SK-N-SH (cell line): Measurements from ENCODE around the gene GNAL. TPM values are rescaled to one million over a fixed set of nuclear protein-coding genes. Genes with fewer than 3 reads are reported as not detected.

Experiments
- CTCF ChIA-PET: fragments of 300-600, 350-600 bp; formaldehyde crosslinking; extraction: SDS; loops from one replicate; lab custom pipeline; 2021; lab: Yijun Ruan, JAX
- POLR2A ChIA-PET: fragments of 350-600 bp; sonication (Branson Sonifier 250); formaldehyde crosslinking; extraction: SDS; loops from one replicate; lab custom pipeline; 2020; ENCODE audit warnings: antibody characterized with exemption, inconsistent platforms; lab: Yijun Ruan, JAX
- DNase-seq: peaks from one replicate; pipeline ENCODE4 v3.0.0; 2012
- H2AFZ ChIP-seq: fragments of 200-600 bp; sonication (generic); 2 replicates; pipeline ENCODE4 v1.8.1; 2016; ENCODE audit warnings: antibody characterized with exemption, mild to moderate bottlenecking, low read depth
- H3F3A ChIP-seq: fragments of 200-600 bp; sonication (generic); replicated peaks from 2 replicates; pipeline ENCODE3; 2016; ENCODE audit warnings: antibody characterized with exemption, mild to moderate bottlenecking; ENCODE audit not compliant: insufficient read depth
- H3K27ac ChIP-seq, 2 experiments: fragments of 200-500 bp in 1 of 2; fragments of 200-600 bp in 1 of 2; sonication (Bioruptor generic) in 1 of 2; sonication (generic), shearing (Covaris generic) in 1 of 2; 2 replicates each; pipeline versions ENCODE4 v1.5.1 to v1.6.1; 2014 to 2016; ENCODE audit warnings: low read depth in 2 of 2, inconsistent platforms in 1 of 2, low read length in 1 of 2, mild to moderate bottlenecking in 1 of 2, mixed read lengths in 1 of 2
- H3K27me3 ChIP-seq: fragments of 200-600 bp; sonication (generic), shearing (Covaris generic); 2 replicates; pipeline ENCODE4 v1.6.1; 2016; ENCODE audit warnings: mixed run types; ENCODE audit not compliant: insufficient read depth
- H3K36me3 ChIP-seq, 2 experiments: fragments of 200-500 bp in 1 of 2; fragments of 200-600 bp in 1 of 2; sonication (Bioruptor generic) in 1 of 2; sonication (generic) in 1 of 2; replicated peaks in 1 of 2; 2 replicates each; pipeline versions ENCODE3 to v1.5.1; 2014 to 2016; ENCODE audit warnings: low read length in 1 of 2, mild to moderate bottlenecking in 1 of 2; ENCODE audit not compliant: insufficient read depth in 2 of 2, control insufficient read depth in 1 of 2
- H3K4me1 ChIP-seq, 2 experiments: fragments of 200-500 bp in 1 of 2; fragments of 200-600 bp in 1 of 2; sonication (Bioruptor generic) in 1 of 2; sonication (generic), shearing (Covaris generic) in 1 of 2; 2 replicates each; pipeline versions ENCODE4 v1.5.1 to v1.6.1; 2014 to 2016; ENCODE audit warnings: low read depth in 1 of 2, low read length in 1 of 2, mixed run types in 1 of 2; ENCODE audit not compliant: insufficient read depth in 2 of 2, control insufficient read depth in 1 of 2
- H3K4me2 ChIP-seq: fragments of 200-600 bp; sonication (generic), shearing (Covaris generic); 2 replicates; pipeline ENCODE4 v1.6.1; 2017; ENCODE audit warnings: mixed run types
- H3K4me3 ChIP-seq, 2 experiments: fragments of 200-500 bp in 1 of 2; fragments of 200-600 bp in 1 of 2; sonication (Bioruptor generic) in 1 of 2; sonication (generic), shearing (Covaris generic) in 1 of 2; 2 replicates each; pipeline versions ENCODE4 v1.5.1 to v1.8.1; 2014 to 2016; ENCODE audit warnings: low read depth in 2 of 2, inconsistent platforms in 1 of 2, low read length in 1 of 2, mild to moderate bottlenecking in 1 of 2, mixed read lengths in 1 of 2, moderate library complexity in 1 of 2
- H3K79me2 ChIP-seq: fragments of 200-600 bp; sonication (generic); 2 replicates; pipeline ENCODE4 v1.8.1; 2017; ENCODE audit warnings: mild to moderate bottlenecking; ENCODE audit not compliant: insufficient read depth
- H3K9ac ChIP-seq: fragments of 200-600 bp; sonication (generic); 2 replicates; pipeline ENCODE4 v1.6.1; 2017; ENCODE audit warnings: mixed run types
- H3K9me2 ChIP-seq: fragments of 200-600 bp; sonication (generic); 2 replicates; pipeline ENCODE4 v1.6.1; 2017; ENCODE audit warnings: mixed run types
- H3K9me3 ChIP-seq: fragments of 200-600 bp; sonication (generic); 2 replicates; pipeline ENCODE4 v1.6.1; 2017; ENCODE audit warnings: mixed run types, mild to moderate bottlenecking, moderate library complexity
- H4K20me1 ChIP-seq: fragments of 200-600 bp; sonication (generic); 2 replicates; pipeline ENCODE4 v1.6.1; 2017; ENCODE audit warnings: mild to moderate bottlenecking, mixed run types; ENCODE audit not compliant: insufficient read depth
- CHD2 ChIP-seq: fragments of 150-350 bp; IDR thresholded peaks from 2 replicates; pipeline ENCODE4 v1.6.1; 2018; ENCODE audit warnings: low read length; ENCODE audit not compliant: partially characterized antibody
- FOSL2 ChIP-seq: IDR thresholded peaks from 2 replicates; pipeline ENCODE4 v1.4.0; 2012; ENCODE audit warnings: low read depth, mild to moderate bottlenecking, moderate library complexity, borderline replicate concordance
- FOXJ3 ChIP-seq: sonication (generic); formaldehyde crosslinking; IDR thresholded peaks from 2 replicates; pipeline ENCODE4 v1.5.1; 2020; ENCODE audit warnings: mild to moderate bottlenecking, missing genetic modification reagents
- MEF2A ChIP-seq: IDR thresholded peaks from 2 replicates; pipeline ENCODE4 v1.4.0; 2012; ENCODE audit warnings: low read depth, borderline replicate concordance
- RAD21 ChIP-seq: IDR thresholded peaks from 2 replicates; pipeline ENCODE4 v1.6.1; 2012; ENCODE audit warnings: mild to moderate bottlenecking, low read length
- RXRA ChIP-seq: IDR thresholded peaks from 2 replicates; pipeline ENCODE4 v1.4.0; 2012; ENCODE audit warnings: low read depth, mild to moderate bottlenecking, borderline replicate concordance
- SIN3A ChIP-seq: IDR thresholded peaks from 2 replicates; pipeline ENCODE4 v1.6.1; 2012; ENCODE audit warnings: low read depth, mild to moderate bottlenecking, low read length, moderate library complexity, borderline replicate concordance
- TAF1 ChIP-seq: IDR thresholded peaks from 2 replicates; pipeline ENCODE4 v1.6.1; 2012; ENCODE audit warnings: low read depth, mild to moderate bottlenecking, low read length, moderate library complexity, borderline replicate concordance
- TCF12 ChIP-seq: IDR thresholded peaks from 2 replicates; pipeline ENCODE4 v1.4.0; 2012
- WGBS: methylation state at CpG from one replicate; pipeline ENCODE4 v1.1.6; 2017; ENCODE audit warnings: low lambda C conversion rate; 5-methylcytosine and 5-hydroxymethylcytosine counted together
- polyA plus RNA-seq, 3 experiments: library from polyadenylated mRNA; depleted of rRNA; stranded (reverse); fragments of >200 nt; gene quantifications; 2 replicates each; pipeline ENCODE4 v1.2.3, GENCODE V29; 2012
- TF ChIP-seq, protein P1 (sequence below): IDR thresholded peaks from 2 replicates; pipeline ENCODE4 v1.4.0; 2012; ENCODE audit warnings: low read depth
- TF ChIP-seq, protein P2 (sequence below): fragments of 200-600 bp; sonication (generic); IDR thresholded peaks from 2 replicates; pipeline ENCODE4 v1.6.1; 2017; ENCODE audit warnings: antibody characterized with exemption, mild to moderate bottlenecking, moderate library complexity
- TF ChIP-seq, protein P3 (sequence below): IDR thresholded peaks from 2 replicates; pipeline ENCODE4 v1.4.0; 2012; ENCODE audit warnings: low read depth, borderline replicate concordance
- TF ChIP-seq, protein P4 (sequence below): fragments of 150-350 bp; IDR thresholded peaks from 2 replicates; pipeline ENCODE4 v1.6.1; 2016; ENCODE audit warnings: mild to moderate bottlenecking, low read depth, low read length
- TF ChIP-seq, protein P5 (sequence below): IDR thresholded peaks from 2 replicates; pipeline ENCODE4 v1.6.1; 2012; ENCODE audit warnings: mild to moderate bottlenecking, low read depth, low read length, moderate library complexity
- TF ChIP-seq, protein P6 (sequence below): IDR thresholded peaks from 2 replicates; pipeline ENCODE4 v1.4.0; 2012; ENCODE audit warnings: low read depth, borderline replicate concordance

Gene GNAL
- polyA plus RNA-seq, 1 of the 3 experiments (the other 2 are of a cell fraction) = 0.13 TPM

DNA sequence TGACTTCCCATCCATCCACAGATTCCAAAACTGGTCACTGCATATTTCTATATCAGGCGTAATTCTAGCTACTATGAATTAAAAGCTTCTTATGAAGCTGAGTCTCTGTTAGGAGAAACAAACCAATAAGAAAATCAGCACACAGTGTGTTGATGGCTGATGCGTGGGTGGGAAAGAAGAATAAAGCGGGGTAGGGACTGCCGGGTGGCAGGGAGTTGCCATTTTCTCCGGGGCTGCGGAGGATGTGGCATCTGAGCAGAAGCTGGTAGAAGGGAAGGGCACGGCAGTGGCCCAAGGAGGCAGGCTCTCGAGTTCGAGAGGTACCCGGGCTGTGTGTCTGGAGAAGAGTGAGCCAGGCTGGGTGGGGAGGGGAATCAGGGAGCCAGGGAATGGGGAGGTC, 113.5 kb downstream of the GNAL start:
- Histone ChIP-seq H3K36me3 (no peaks in the 10 kb centered on the region), H3K4me1 (no peaks in the 10 kb centered on the region), H3K4me3 (no peak overlapping the region), H3K9ac (no peak overlapping the region), H4K20me1 (no peaks in the 10 kb centered on the region), H2AFZ (no peak overlapping the region), H3K27me3 (peaks cover 36% of the 10 kb centered on the region; the same call in 1 of the 2 replicates), H3K79me2 (no peaks in the 10 kb centered on the region)
- ChIA-PET CTCF (no interaction called here), POLR2A (no interaction called here)
- TF ChIP-seq TCF12 = no peak
- no peak for TF ChIP-seq RXRA
- TF ChIP-seq, protein P1, sequence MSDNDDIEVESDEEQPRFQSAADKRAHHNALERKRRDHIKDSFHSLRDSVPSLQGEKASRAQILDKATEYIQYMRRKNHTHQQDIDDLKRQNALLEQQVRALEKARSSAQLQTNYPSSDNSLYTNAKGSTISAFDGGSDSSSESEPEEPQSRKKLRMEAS = no peak
- TF ChIP-seq RAD21 = no peak
- TF ChIP-seq, protein P2, sequence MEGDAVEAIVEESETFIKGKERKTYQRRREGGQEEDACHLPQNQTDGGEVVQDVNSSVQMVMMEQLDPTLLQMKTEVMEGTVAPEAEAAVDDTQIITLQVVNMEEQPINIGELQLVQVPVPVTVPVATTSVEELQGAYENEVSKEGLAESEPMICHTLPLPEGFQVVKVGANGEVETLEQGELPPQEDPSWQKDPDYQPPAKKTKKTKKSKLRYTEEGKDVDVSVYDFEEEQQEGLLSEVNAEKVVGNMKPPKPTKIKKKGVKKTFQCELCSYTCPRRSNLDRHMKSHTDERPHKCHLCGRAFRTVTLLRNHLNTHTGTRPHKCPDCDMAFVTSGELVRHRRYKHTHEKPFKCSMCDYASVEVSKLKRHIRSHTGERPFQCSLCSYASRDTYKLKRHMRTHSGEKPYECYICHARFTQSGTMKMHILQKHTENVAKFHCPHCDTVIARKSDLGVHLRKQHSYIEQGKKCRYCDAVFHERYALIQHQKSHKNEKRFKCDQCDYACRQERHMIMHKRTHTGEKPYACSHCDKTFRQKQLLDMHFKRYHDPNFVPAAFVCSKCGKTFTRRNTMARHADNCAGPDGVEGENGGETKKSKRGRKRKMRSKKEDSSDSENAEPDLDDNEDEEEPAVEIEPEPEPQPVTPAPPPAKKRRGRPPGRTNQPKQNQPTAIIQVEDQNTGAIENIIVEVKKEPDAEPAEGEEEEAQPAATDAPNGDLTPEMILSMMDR = no peak
- no peak for TF ChIP-seq CHD2
- TF ChIP-seq, protein P3, sequence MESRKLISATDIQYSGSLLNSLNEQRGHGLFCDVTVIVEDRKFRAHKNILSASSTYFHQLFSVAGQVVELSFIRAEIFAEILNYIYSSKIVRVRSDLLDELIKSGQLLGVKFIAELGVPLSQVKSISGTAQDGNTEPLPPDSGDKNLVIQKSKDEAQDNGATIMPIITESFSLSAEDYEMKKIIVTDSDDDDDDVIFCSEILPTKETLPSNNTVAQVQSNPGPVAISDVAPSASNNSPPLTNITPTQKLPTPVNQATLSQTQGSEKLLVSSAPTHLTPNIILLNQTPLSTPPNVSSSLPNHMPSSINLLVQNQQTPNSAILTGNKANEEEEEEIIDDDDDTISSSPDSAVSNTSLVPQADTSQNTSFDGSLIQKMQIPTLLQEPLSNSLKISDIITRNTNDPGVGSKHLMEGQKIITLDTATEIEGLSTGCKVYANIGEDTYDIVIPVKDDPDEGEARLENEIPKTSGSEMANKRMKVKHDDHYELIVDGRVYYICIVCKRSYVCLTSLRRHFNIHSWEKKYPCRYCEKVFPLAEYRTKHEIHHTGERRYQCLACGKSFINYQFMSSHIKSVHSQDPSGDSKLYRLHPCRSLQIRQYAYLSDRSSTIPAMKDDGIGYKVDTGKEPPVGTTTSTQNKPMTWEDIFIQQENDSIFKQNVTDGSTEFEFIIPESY = no peak
- TF ChIP-seq FOSL2 = no peak
- TF ChIP-seq, all 33 proteins: peak for 0
- no peak for DNase-seq
- 5% methylated on average over 10 of the region's 10 CpGs for WGBS
- Histone ChIP-seq H3K9me3 (no peaks in the 10 kb centered on the region), H3F3A (no peaks in the 10 kb centered on the region), H3K9me2 (no peaks in the 10 kb centered on the region), H3K27ac (no peak overlapping the region), H3K4me2 (no peak overlapping the region)

DNA sequence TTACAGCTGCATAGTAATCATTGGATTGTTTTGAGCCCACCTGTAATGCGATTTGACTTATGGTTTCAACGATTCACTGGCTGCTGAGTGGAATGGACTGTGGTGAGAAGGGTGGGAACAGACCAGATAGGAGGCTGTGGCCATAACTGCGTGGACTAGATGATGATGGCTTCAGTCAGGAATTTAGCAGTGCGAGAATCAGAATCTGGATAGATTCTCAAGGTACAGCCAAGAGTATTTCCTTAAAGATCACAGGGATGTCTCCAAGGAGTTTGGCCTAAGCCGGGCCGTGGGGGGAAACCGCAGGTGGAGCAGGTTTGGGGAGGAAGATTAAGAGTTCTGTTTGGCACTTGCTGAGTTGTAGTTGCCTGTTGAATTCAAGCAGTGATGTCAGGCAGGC, 118.2 kb downstream of the GNAL start:
- Histone ChIP-seq H3K4me2 (no peak overlapping the region), H3K27me3 (peaks cover 40% of the 10 kb centered on the region), H3K9me2 (no peaks in the 10 kb centered on the region), H3K79me2 (no peaks in the 10 kb centered on the region), H3F3A (no peaks in the 10 kb centered on the region), H4K20me1 (no peaks in the 10 kb centered on the region), H3K4me1 (no peaks in the 10 kb centered on the region), H2AFZ (no peak overlapping the region), H3K4me3 (no peak overlapping the region), H3K36me3 (no peaks in the 10 kb centered on the region), H3K9me3 (no peaks in the 10 kb centered on the region), H3K27ac (no peak overlapping the region), H3K9ac (no peak overlapping the region)
- 10% methylated on average over 7 of the region's 7 CpGs for WGBS
- CTCF ChIA-PET = no interaction called here
- POLR2A ChIA-PET = no interaction called here
- no peak for DNase-seq
- TF ChIP-seq TCF12 (no peak), TAF1 (no peak), FOXJ3 (no peak), FOSL2 (no peak), MEF2A (no peak), SIN3A (no peak), RXRA (no peak)
- TF ChIP-seq, protein P4, sequence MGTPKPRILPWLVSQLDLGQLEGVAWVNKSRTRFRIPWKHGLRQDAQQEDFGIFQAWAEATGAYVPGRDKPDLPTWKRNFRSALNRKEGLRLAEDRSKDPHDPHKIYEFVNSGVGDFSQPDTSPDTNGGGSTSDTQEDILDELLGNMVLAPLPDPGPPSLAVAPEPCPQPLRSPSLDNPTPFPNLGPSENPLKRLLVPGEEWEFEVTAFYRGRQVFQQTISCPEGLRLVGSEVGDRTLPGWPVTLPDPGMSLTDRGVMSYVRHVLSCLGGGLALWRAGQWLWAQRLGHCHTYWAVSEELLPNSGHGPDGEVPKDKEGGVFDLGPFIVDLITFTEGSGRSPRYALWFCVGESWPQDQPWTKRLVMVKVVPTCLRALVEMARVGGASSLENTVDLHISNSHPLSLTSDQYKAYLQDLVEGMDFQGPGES = no peak
- TF ChIP-seq, protein P5, sequence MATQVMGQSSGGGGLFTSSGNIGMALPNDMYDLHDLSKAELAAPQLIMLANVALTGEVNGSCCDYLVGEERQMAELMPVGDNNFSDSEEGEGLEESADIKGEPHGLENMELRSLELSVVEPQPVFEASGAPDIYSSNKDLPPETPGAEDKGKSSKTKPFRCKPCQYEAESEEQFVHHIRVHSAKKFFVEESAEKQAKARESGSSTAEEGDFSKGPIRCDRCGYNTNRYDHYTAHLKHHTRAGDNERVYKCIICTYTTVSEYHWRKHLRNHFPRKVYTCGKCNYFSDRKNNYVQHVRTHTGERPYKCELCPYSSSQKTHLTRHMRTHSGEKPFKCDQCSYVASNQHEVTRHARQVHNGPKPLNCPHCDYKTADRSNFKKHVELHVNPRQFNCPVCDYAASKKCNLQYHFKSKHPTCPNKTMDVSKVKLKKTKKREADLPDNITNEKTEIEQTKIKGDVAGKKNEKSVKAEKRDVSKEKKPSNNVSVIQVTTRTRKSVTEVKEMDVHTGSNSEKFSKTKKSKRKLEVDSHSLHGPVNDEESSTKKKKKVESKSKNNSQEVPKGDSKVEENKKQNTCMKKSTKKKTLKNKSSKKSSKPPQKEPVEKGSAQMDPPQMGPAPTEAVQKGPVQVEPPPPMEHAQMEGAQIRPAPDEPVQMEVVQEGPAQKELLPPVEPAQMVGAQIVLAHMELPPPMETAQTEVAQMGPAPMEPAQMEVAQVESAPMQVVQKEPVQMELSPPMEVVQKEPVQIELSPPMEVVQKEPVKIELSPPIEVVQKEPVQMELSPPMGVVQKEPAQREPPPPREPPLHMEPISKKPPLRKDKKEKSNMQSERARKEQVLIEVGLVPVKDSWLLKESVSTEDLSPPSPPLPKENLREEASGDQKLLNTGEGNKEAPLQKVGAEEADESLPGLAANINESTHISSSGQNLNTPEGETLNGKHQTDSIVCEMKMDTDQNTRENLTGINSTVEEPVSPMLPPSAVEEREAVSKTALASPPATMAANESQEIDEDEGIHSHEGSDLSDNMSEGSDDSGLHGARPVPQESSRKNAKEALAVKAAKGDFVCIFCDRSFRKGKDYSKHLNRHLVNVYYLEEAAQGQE = no peak
- TF ChIP-seq, protein P2 = no peak
- TF ChIP-seq, protein P6, sequence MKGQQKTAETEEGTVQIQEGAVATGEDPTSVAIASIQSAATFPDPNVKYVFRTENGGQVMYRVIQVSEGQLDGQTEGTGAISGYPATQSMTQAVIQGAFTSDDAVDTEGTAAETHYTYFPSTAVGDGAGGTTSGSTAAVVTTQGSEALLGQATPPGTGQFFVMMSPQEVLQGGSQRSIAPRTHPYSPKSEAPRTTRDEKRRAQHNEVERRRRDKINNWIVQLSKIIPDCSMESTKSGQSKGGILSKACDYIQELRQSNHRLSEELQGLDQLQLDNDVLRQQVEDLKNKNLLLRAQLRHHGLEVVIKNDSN = no peak
